Caco-2 (cell line): ENCODE measurements around the gene APOL4. TPM values are rescaled to one million over a fixed set of nuclear protein-coding genes. Genes with fewer than 3 reads are reported as not detected.

Experiments used
- BruUV-seq: library from RNA; stranded (reverse); fragments of 400-500 nt; replicated peaks from 2 replicates; lab custom pipeline; 2021; lab: Mats Ljungman, UMichigan
- CTCF ChIA-PET: fragments of 300-600 bp; sonication (Branson Sonifier 250); formaldehyde crosslinking; loops from one replicate; lab custom pipeline; 2022; ENCODE audit warnings: antibody characterized with exemption; lab: Charles Lee
- POLR2A ChIA-PET: fragments of 300-600 bp; sonication (Branson Sonifier 250); formaldehyde crosslinking; loops from one replicate; lab custom pipeline; 2022; ENCODE audit warnings: antibody characterized with exemption; lab: Charles Lee
- DNase-seq, 2 experiments: peaks; one replicate each; pipeline versions ENCODE4 v3.0.0 to v3.0.0-alpha.2; 2020 to 2022
- H3K27me3 ChIP-seq: replicated peaks from 2 replicates; pipeline ENCODE4 v1.6.0; 2011; ENCODE audit warnings: low read length; ENCODE audit not compliant: control insufficient read depth, insufficient read depth
- H3K36me3 ChIP-seq: 2 replicates; pipeline ENCODE4 v1.5.1; 2011; ENCODE audit warnings: low read length; ENCODE audit not compliant: control insufficient read depth, insufficient read depth
- H3K4me1 ChIP-seq: fragments of 250-450 bp; sonication (Bioruptor Pico); 2 replicates; pipeline ENCODE4 v1.5.1; 2020; ENCODE audit warnings: mild to moderate bottlenecking
- H3K4me3 ChIP-seq: 2 replicates; pipeline ENCODE4 v1.5.1; 2011; ENCODE audit warnings: low read depth, mild to moderate bottlenecking, control low read depth, low read length
- H3K9me3 ChIP-seq: fragments of 250-450 bp; sonication (Bioruptor Pico); 2 replicates; pipeline ENCODE4 v1.5.1; 2020; ENCODE audit warnings: mild to moderate bottlenecking, moderate library complexity
- H3K27ac Mint-ChIP-seq: one replicate; pipeline ENCODE4 v1.8.0; 2022; ENCODE audit warnings: mixed read lengths; ENCODE audit not compliant: unreplicated experiment
- H3K27me3 Mint-ChIP-seq: one replicate; pipeline ENCODE4 v1.8.0; 2022; ENCODE audit warnings: mixed read lengths; ENCODE audit not compliant: insufficient read depth, unreplicated experiment
- H3K36me3 Mint-ChIP-seq: one replicate; pipeline ENCODE4 v1.8.0; 2022; ENCODE audit warnings: mild to moderate bottlenecking, mixed read lengths; ENCODE audit not compliant: insufficient read depth, unreplicated experiment
- H3K4me1 Mint-ChIP-seq: one replicate; pipeline ENCODE4 v1.8.0; 2022; ENCODE audit warnings: low read depth, mixed read lengths; ENCODE audit not compliant: unreplicated experiment
- H3K4me3 Mint-ChIP-seq: one replicate; pipeline ENCODE4 v1.8.0; 2022; ENCODE audit warnings: mild to moderate bottlenecking, moderate library complexity, mixed read lengths; ENCODE audit not compliant: unreplicated experiment
- H3K9me3 Mint-ChIP-seq: one replicate; pipeline ENCODE4 v1.8.0; 2022; ENCODE audit warnings: mixed read lengths; ENCODE audit not compliant: unreplicated experiment
- intact Hi-C: fragments of 100-400 bp; cut with micrococcal nuclease; formaldehyde crosslinking; loops from one replicate; pipeline ENCODE4 v1.10.0; 2022; ENCODE audit not compliant: unreplicated experiment
- total RNA-seq: library from RNA; stranded (reverse); gene quantifications from 2 replicates; pipeline ENCODE4 v1.2.3, GENCODE V29; 2022
- TF ChIP-seq, protein P1 (sequence below), 2 experiments: fragments of 200-600 bp in 1 of 2; IDR thresholded peaks; 1 replicate in 1 of 2; 2 replicates in 1 of 2; pipeline versions ENCODE4 v1.5.1 to v1.8.0; 2011 to 2022; ENCODE audit warnings: antibody characterized with exemption in 1 of 2, control low read depth in 1 of 2, inconsistent platforms in 1 of 2, low read depth in 1 of 2, low read length in 1 of 2, mild to moderate bottlenecking in 1 of 2, moderate library complexity in 1 of 2; ENCODE audit not compliant: insufficient read depth in 1 of 2, severe bottlenecking in 1 of 2, unreplicated experiment in 1 of 2

Gene APOL4
- total RNA-seq, 1 experiment from 2014 or later = not detected

DNA sequence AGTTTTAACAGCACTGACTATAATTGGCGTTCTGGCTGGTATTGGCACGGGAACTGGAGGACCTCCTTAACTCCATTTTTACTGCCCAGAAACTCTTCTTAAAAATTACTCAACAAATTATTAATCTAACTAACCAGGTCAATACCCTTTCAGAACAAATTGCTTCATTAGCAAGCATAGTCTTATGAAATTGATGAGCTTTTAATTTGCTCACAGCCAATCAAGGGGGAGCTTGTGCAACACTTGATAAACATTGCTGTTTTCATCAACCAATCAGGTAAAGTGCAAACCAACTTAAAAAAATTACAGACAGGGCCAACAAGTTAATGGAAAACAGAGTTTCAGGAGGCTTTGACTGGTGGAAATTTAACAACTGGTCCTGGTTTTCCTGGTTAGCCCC lies 36.5 kb downstream of the APOL4 start:
- Mint-ChIP-seq H3K27me3 (no peaks in the 10 kb centered on the region), H3K9me3 (no peaks in the 10 kb centered on the region), H3K4me1 (no peaks in the 10 kb centered on the region), H3K4me3 (no peak overlapping the region), H3K36me3 (no peaks in the 10 kb centered on the region), H3K27ac (no peak overlapping the region)
- ChIA-PET CTCF (no interaction called here), POLR2A (no interaction called here)
- Histone ChIP-seq H3K9me3 (no peaks in the 10 kb centered on the region), H3K27me3 (no peaks in the 10 kb centered on the region), H3K36me3 (no peaks in the 10 kb centered on the region), H3K4me3 (no peak overlapping the region), H3K4me1 (no peaks in the 10 kb centered on the region; the same call in 1 of the 2 replicates)
- TF ChIP-seq, protein P1, sequence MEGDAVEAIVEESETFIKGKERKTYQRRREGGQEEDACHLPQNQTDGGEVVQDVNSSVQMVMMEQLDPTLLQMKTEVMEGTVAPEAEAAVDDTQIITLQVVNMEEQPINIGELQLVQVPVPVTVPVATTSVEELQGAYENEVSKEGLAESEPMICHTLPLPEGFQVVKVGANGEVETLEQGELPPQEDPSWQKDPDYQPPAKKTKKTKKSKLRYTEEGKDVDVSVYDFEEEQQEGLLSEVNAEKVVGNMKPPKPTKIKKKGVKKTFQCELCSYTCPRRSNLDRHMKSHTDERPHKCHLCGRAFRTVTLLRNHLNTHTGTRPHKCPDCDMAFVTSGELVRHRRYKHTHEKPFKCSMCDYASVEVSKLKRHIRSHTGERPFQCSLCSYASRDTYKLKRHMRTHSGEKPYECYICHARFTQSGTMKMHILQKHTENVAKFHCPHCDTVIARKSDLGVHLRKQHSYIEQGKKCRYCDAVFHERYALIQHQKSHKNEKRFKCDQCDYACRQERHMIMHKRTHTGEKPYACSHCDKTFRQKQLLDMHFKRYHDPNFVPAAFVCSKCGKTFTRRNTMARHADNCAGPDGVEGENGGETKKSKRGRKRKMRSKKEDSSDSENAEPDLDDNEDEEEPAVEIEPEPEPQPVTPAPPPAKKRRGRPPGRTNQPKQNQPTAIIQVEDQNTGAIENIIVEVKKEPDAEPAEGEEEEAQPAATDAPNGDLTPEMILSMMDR (IDR thresholded peaks at IDR 0.05; ENCODE audit: insufficient read depth in 1 of 2, low read depth in 1 of 2, low read length in 1 of 2, severe bottlenecking in 1 of 2, unreplicated experiment in 1 of 2) = no peak
- no peak for DNase-seq
- BruUV-seq = no TSS peak
- intact Hi-C loops = no loop called here

DNA sequence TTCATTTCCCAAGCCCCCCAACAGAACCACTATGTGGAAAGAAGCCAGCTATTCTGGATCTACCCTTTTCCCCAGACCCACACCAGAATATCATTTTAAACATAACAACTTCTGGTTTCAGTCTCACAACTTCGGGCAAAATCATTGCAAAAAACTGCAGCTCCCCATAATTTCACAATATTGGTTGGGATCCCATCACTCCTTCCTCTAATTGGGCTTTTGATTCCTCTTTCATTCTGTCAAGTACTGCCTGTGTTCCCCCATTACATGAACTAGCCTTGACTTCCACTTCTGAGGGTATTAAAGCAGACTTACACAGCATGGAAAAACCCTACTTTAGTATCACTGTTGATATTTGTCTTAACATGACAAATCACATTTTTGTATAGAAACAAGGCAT lies 37.0 kb downstream of the APOL4 start:
- no peak overlapping the region for H3K4me3 ChIP-seq
- no peak for DNase-seq
- BruUV-seq = no TSS peak
- Mint-ChIP-seq H3K9me3 (no peaks in the 10 kb centered on the region), H3K4me1 (no peaks in the 10 kb centered on the region), H3K27me3 (no peaks in the 10 kb centered on the region), H3K4me3 (no peak overlapping the region), H3K36me3 (no peaks in the 10 kb centered on the region), H3K27ac (no peak overlapping the region)
- ChIA-PET CTCF (no interaction called here), POLR2A (no interaction called here)
- H3K9me3 ChIP-seq = no peaks in the 10 kb centered on the region
- no peaks in the 10 kb centered on the region; the same call in 1 of the 2 replicates for H3K4me1 ChIP-seq
- no peaks in the 10 kb centered on the region for H3K27me3 ChIP-seq
- intact Hi-C loops = no loop called here
- TF ChIP-seq, protein P1 (IDR thresholded peaks at IDR 0.05; ENCODE audit: insufficient read depth in 1 of 2, low read depth in 1 of 2, low read length in 1 of 2, severe bottlenecking in 1 of 2, unreplicated experiment in 1 of 2) = no peak
- no peaks in the 10 kb centered on the region for H3K36me3 ChIP-seq

DNA sequence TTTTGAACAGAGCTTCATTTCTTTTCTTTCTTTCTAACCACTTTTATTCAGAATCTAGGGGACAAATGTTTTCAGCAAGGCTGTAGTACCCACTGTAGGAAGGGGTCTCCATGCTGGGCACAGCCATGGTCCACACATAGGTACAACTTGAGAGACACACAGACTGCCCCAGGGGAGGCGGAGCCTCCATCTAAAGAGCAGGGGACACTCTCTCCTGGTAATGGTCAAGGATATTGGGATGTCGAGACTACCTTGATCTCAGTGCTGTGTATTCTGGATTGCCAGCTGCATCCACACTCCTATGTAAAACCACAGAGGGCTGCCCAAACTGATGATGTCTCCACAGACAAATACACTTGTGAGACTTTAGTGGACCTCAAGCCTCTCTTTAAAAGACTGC lies 38.1 kb downstream of the APOL4 start:
- no peaks in the 10 kb centered on the region for H3K36me3 ChIP-seq
- H3K9me3 Mint-ChIP-seq = no peaks in the 10 kb centered on the region
- H3K4me3 ChIP-seq = no peak overlapping the region
- intact Hi-C loops = no loop called here
- H3K36me3 Mint-ChIP-seq = no peaks in the 10 kb centered on the region
- ChIA-PET POLR2A (no interaction called here), CTCF (interaction anchor here (0.6 kb wide), 1 partner anchor 87 kb away, joined by 4 read pairs; no protein-coding TSS in a partner anchor)
- no peaks in the 10 kb centered on the region; the same call in 1 of the 2 replicates for H3K4me1 ChIP-seq
- no TSS peak for BruUV-seq
- no peak overlapping the region for H3K27ac Mint-ChIP-seq
- no peaks in the 10 kb centered on the region for H3K27me3 ChIP-seq
- H3K4me3 Mint-ChIP-seq = no peak overlapping the region
- DNase-seq = no peak
- H3K9me3 ChIP-seq = no peaks in the 10 kb centered on the region
- H3K27me3 Mint-ChIP-seq = no peaks in the 10 kb centered on the region
- TF ChIP-seq, protein P1 (IDR thresholded peaks at IDR 0.05; ENCODE audit: insufficient read depth in 1 of 2, low read depth in 1 of 2, low read length in 1 of 2, severe bottlenecking in 1 of 2, unreplicated experiment in 1 of 2) = no peak
- no peaks in the 10 kb centered on the region for H3K4me1 Mint-ChIP-seq
